ENCODE results near the gene CNTN4. TPM values are rescaled to one million over a fixed set of nuclear protein-coding genes. Genes with fewer than 3 reads are reported as not detected.

The CNTN4 gene
- total and polyA plus RNA-seq, 4 donors: 29.2 to 88.0 (median 36.1) TPM

GRCh38 chr3:2244137-2244536, 145.5 kb downstream of the CNTN4 start:
- Histone ChIP-seq H3K9me3 (ENCODE audit: control insufficient read depth, insufficient read depth, low read length) (no peaks in the 10 kb centered on the region), H3K4me3 (ENCODE audit: low read depth, low read length) (no peak overlapping the region), H3K27ac (ENCODE audit: low read depth, low read length) (no peak overlapping the region), H3K36me3 (ENCODE audit: control insufficient read depth, insufficient read depth, low read length) (no peaks in the 10 kb centered on the region), H3K4me1 (ENCODE audit: control insufficient read depth, insufficient read depth, low read length) (no peaks in the 10 kb centered on the region), H3K27me3 (ENCODE audit: control insufficient read depth, insufficient read depth, low read length) (no peaks in the 10 kb centered on the region)
- no peak for DNase-seq (ENCODE audit: low read depth in 4 of 6, low spot score in 6 of 6)

DNA sequence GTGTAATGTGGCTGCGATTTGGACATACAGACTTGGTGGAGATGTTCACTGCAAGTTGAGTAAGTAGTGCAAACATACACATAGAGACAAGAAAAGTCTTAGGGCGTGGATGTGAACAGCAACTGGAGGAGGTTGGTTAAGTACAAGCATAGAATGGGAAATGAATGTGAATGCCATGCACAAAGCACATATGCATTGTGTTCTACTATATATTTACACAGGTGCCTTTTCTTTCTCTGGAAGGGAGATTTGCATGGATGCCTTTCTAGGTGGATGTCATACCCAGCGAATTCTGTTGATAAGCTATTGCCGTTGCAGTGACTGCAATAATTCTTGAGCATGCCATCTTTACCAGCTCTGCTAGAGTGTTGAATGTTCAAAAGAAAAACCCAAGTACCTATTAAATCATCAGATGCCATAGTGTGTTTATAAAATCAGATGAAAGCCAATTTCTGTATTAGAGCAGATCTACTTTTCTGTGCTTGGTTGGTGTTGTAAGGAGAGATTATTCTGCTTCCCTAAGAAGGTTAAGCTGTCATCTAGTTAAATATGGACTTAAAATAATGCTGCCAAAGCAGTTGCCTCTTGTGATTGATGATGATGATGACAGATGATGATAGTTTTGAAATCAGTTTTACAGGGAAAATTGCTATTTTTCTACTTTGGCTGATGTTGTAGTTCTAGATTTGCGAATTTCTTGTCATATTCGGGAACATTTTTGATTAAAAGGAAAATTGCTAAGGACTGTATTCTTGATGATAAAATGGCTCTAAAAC, 148.4 kb downstream of the CNTN4 start:
- Histone ChIP-seq H3K27ac (ENCODE audit: low read depth, low read length) (no peak overlapping the region), H3K4me1 (ENCODE audit: control insufficient read depth, insufficient read depth, low read length) (no peaks in the 10 kb centered on the region), H3K36me3 (ENCODE audit: control insufficient read depth, insufficient read depth, low read length) (no peaks in the 10 kb centered on the region), H3K9me3 (ENCODE audit: control insufficient read depth, insufficient read depth, low read length) (no peaks in the 10 kb centered on the region), H3K4me3 (ENCODE audit: low read depth, low read length) (no peak overlapping the region), H3K27me3 (ENCODE audit: control insufficient read depth, insufficient read depth, low read length) (no peaks in the 10 kb centered on the region)
- 100% methylated on average over 3 of the region's 6 CpGs for WGBS (ENCODE audit: insufficient coverage)
- peak in 1 of 6 donors; percentile 34 for DNase-seq (ENCODE audit: low read depth in 4 of 6, low spot score in 6 of 6)

GRCh38 chr3:2247831-2248230, 149.2 kb downstream of the CNTN4 start:
- Histone ChIP-seq H3K27ac (ENCODE audit: low read depth, low read length) (no peak overlapping the region), H3K36me3 (ENCODE audit: control insufficient read depth, insufficient read depth, low read length) (no peaks in the 10 kb centered on the region), H3K27me3 (ENCODE audit: control insufficient read depth, insufficient read depth, low read length) (no peaks in the 10 kb centered on the region), H3K9me3 (ENCODE audit: control insufficient read depth, insufficient read depth, low read length) (no peaks in the 10 kb centered on the region), H3K4me1 (ENCODE audit: control insufficient read depth, insufficient read depth, low read length) (no peaks in the 10 kb centered on the region), H3K4me3 (ENCODE audit: low read depth, low read length) (no peak overlapping the region)
- no peak for DNase-seq (ENCODE audit: low read depth in 4 of 6, low spot score in 6 of 6)
- no CpG with 5 or more reads among the region's 4 CpGs for WGBS (ENCODE audit: insufficient coverage)

- Histone ChIP-seq H3K27ac (ENCODE audit: low read depth, low read length) (no peak overlapping the region), H3K36me3 (ENCODE audit: control insufficient read depth, insufficient read depth, low read length) (no peaks in the 10 kb centered on the region), H3K4me1 (ENCODE audit: control insufficient read depth, insufficient read depth, low read length) (no peaks in the 10 kb centered on the region), H3K27me3 (ENCODE audit: control insufficient read depth, insufficient read depth, low read length) (no peaks in the 10 kb centered on the region), H3K4me3 (ENCODE audit: low read depth, low read length) (no peak overlapping the region), H3K9me3 (ENCODE audit: control insufficient read depth, insufficient read depth, low read length) (peaks cover 1% of the 10 kb centered on the region)
- DNase-seq (ENCODE audit: low read depth in 4 of 6, low spot score in 6 of 6): no peak
- WGBS (ENCODE audit: insufficient coverage): no CpG with 5 or more reads among the region's 3 CpGs
Measured at GRCh38 chr3:2250783-2251182, 152.1 kb downstream of the CNTN4 start.

- H3K27ac ChIP-seq (ENCODE audit: low read depth, low read length): no peak overlapping the region
- no CpG with 5 or more reads among the region's 3 CpGs for WGBS (ENCODE audit: insufficient coverage)
- DNase-seq (ENCODE audit: low read depth in 4 of 6, low spot score in 6 of 6): peak in 2 of 6 donors; percentile 37 to 42
Measured at GRCh38 chr3:2261747-2262146, 163.1 kb downstream of the CNTN4 start.

GRCh38 chr3:2262204-2262603, 163.5 kb downstream of the CNTN4 start:
- Histone ChIP-seq H3K9me3 (ENCODE audit: control insufficient read depth, insufficient read depth, low read length) (no peaks in the 10 kb centered on the region), H3K4me3 (ENCODE audit: low read depth, low read length) (no peak overlapping the region), H3K27me3 (ENCODE audit: control insufficient read depth, insufficient read depth, low read length) (no peaks in the 10 kb centered on the region), H3K36me3 (ENCODE audit: control insufficient read depth, insufficient read depth, low read length) (no peaks in the 10 kb centered on the region), H3K4me1 (ENCODE audit: control insufficient read depth, insufficient read depth, low read length) (no peaks in the 10 kb centered on the region), H3K27ac (ENCODE audit: low read depth, low read length) (no peak overlapping the region)
- peak in 1 of 6 donors; percentile 34 for DNase-seq (ENCODE audit: low read depth in 4 of 6, low spot score in 6 of 6)
- WGBS (ENCODE audit: insufficient coverage): 64% methylated on average over 1 of the region's 4 CpGs

More at GRCh38 chr3:2261747-2262146, 163.1 kb downstream of the CNTN4 start:
- Histone ChIP-seq H3K4me1 (ENCODE audit: control insufficient read depth, insufficient read depth, low read length) (no peaks in the 10 kb centered on the region), H3K36me3 (ENCODE audit: control insufficient read depth, insufficient read depth, low read length) (no peaks in the 10 kb centered on the region), H3K27me3 (ENCODE audit: control insufficient read depth, insufficient read depth, low read length) (no peaks in the 10 kb centered on the region), H3K9me3 (ENCODE audit: control insufficient read depth, insufficient read depth, low read length) (no peaks in the 10 kb centered on the region), H3K4me3 (ENCODE audit: low read depth, low read length) (no peak overlapping the region)

GRCh38 chr3:2266606-2267005, 167.9 kb downstream of the CNTN4 start:
- no peak overlapping the region for H3K27ac ChIP-seq (ENCODE audit: low read depth, low read length)
- H3K9me3 ChIP-seq (ENCODE audit: control insufficient read depth, insufficient read depth, low read length): no peaks in the 10 kb centered on the region
- H3K4me1 ChIP-seq (ENCODE audit: control insufficient read depth, insufficient read depth, low read length): no peaks in the 10 kb centered on the region
- no peaks in the 10 kb centered on the region for H3K27me3 ChIP-seq (ENCODE audit: control insufficient read depth, insufficient read depth, low read length)
- WGBS (ENCODE audit: insufficient coverage): no CpG with 5 or more reads among the region's 1 CpG
- no peak overlapping the region for H3K4me3 ChIP-seq (ENCODE audit: low read depth, low read length)
- DNase-seq (ENCODE audit: low read depth in 4 of 6, low spot score in 6 of 6): peak in 1 of 6 donors; percentile 76
- no peaks in the 10 kb centered on the region for H3K36me3 ChIP-seq (ENCODE audit: control insufficient read depth, insufficient read depth, low read length)

DNA sequence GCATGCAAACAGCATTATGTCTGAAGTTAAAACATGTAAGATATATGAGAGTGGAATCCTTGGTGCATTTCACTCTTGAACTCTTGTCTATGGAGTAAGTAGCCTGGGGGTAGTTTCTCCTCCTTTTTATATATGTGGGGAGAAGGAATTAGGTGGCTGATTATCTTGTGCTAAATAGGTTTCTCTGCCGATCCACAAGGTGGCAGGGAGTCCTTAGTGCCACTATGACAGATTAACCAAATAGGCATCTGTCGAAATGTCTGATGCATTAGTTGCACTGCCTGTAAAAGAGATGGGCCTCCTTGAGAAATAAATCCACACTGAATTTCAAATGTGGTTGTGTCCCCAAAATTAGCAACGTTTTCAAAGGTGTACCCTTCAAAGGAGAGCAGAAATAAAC, 170.1 kb downstream of the CNTN4 start:
- Histone ChIP-seq H3K4me3 (ENCODE audit: low read depth, low read length) (no peak overlapping the region), H3K36me3 (ENCODE audit: control insufficient read depth, insufficient read depth, low read length) (no peaks in the 10 kb centered on the region), H3K9me3 (ENCODE audit: control insufficient read depth, insufficient read depth, low read length) (no peaks in the 10 kb centered on the region), H3K4me1 (ENCODE audit: control insufficient read depth, insufficient read depth, low read length) (no peaks in the 10 kb centered on the region), H3K27me3 (ENCODE audit: control insufficient read depth, insufficient read depth, low read length) (no peaks in the 10 kb centered on the region), H3K27ac (ENCODE audit: low read depth, low read length) (no peak overlapping the region)
- 64% methylated on average over 2 of the region's 3 CpGs for WGBS (ENCODE audit: insufficient coverage)
- peak in 1 of 6 donors; percentile 46 for DNase-seq (ENCODE audit: low read depth in 4 of 6, low spot score in 6 of 6)

DNA sequence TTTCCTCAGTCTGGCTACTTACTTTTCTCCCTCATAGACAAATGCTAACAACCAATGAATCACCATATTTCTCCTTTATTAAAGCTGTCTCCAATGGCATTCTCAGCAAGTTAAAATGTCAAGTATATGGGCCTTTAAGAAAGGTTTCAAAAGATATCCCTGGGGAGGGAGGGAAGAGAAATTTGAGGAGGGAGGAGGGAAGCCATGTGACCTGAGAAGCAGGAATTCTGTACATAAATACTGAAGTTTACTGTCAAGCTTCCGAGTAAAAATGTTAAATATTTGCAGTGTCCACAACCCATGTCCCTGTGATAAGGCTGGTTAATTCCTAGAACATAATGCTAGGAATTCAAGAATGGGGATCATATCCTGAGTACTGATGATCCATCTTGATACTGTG, 175.9 kb downstream of the CNTN4 start:
- Histone ChIP-seq H3K4me3 (ENCODE audit: low read depth, low read length) (no peak overlapping the region), H3K27me3 (ENCODE audit: control insufficient read depth, insufficient read depth, low read length) (no peaks in the 10 kb centered on the region), H3K27ac (ENCODE audit: low read depth, low read length) (no peak overlapping the region), H3K36me3 (ENCODE audit: control insufficient read depth, insufficient read depth, low read length) (no peaks in the 10 kb centered on the region), H3K4me1 (ENCODE audit: control insufficient read depth, insufficient read depth, low read length) (no peaks in the 10 kb centered on the region), H3K9me3 (ENCODE audit: control insufficient read depth, insufficient read depth, low read length) (no peaks in the 10 kb centered on the region)
- DNase-seq (ENCODE audit: low read depth in 4 of 6, low spot score in 6 of 6): no peak
- WGBS (ENCODE audit: insufficient coverage): no CpG with 5 or more reads among the region's 1 CpG

GRCh38 chr3:2283818-2284217, 185.2 kb downstream of the CNTN4 start:
- Histone ChIP-seq H3K4me3 (ENCODE audit: low read depth, low read length) (no peak overlapping the region), H3K9me3 (ENCODE audit: control insufficient read depth, insufficient read depth, low read length) (no peaks in the 10 kb centered on the region), H3K27ac (ENCODE audit: low read depth, low read length) (no peak overlapping the region), H3K36me3 (ENCODE audit: control insufficient read depth, insufficient read depth, low read length) (no peaks in the 10 kb centered on the region), H3K27me3 (ENCODE audit: control insufficient read depth, insufficient read depth, low read length) (no peaks in the 10 kb centered on the region), H3K4me1 (ENCODE audit: control insufficient read depth, insufficient read depth, low read length) (no peaks in the 10 kb centered on the region)
- no peak for DNase-seq (ENCODE audit: low read depth in 4 of 6, low spot score in 6 of 6)
